ENCODE measurements around the gene RAB40C. TPM values are rescaled to one million over a fixed set of nuclear protein-coding genes. Genes with fewer than 3 reads are reported as not detected.

RAB40C gene
- total and polyA plus RNA-seq, 4 donors = 9.5 to 40.7 (median 18.7) TPM

- Histone ChIP-seq H3K9me3 (ENCODE audit: control insufficient read depth, low read length) (no peaks in the 10 kb centered on the region), H3K27ac (ENCODE audit: low read depth in 1 of 2, low read length in 2 of 2) (peak within 1 kb of the TSS in 1 of 2 donors; percentile 53), H3K36me3 (ENCODE audit: control insufficient read depth in 1 of 2, insufficient read depth in 2 of 2, low read length in 1 of 2) (no peaks in the 10 kb centered on the region), H3K4me1 (ENCODE audit: control insufficient read depth in 1 of 2, insufficient read depth in 2 of 2, low read length in 2 of 2) (no peaks in the 10 kb centered on the region), H3K27me3 (ENCODE audit: control insufficient read depth in 1 of 2, insufficient read depth in 2 of 2, low read length in 1 of 2) (no peaks in the 10 kb centered on the region), H3K4me3 (ENCODE audit: low read length in 2 of 2) (peak within 1 kb of the TSS; percentile 64 to 68)
- ATAC-seq (ENCODE audit: low FRiP score) (peak; percentile 93), DNase-seq (peak; percentile 96 to 98)
- WGBS, 2 donors = 1% methylated on average over 87 to 91 of the region's 91 CpGs
- intact Hi-C loops (cut with DNase I) = no loop called here
Observed at GRCh38 chr16:648781-649589, 59.1 kb downstream of the RAB40C start, which contains the start of gene WDR90. WDR90 (plus strand) TSS chr16:649365; CDS start chr16:649417, 52 bp downstream.

- DNase-seq (no peak), ATAC-seq (ENCODE audit: low FRiP score) (no peak)
- WGBS, 2 donors = 1 to 2% methylated on average over 31 to 44 of the region's 44 CpGs
- H3K9me3 ChIP-seq (ENCODE audit: control insufficient read depth, low read length) = no peaks in the 10 kb centered on the region
- peak overlapping the region; percentile 29 to 68 for H3K4me3 ChIP-seq (ENCODE audit: low read length in 2 of 2)
- no peaks in the 10 kb centered on the region for H3K4me1 ChIP-seq (ENCODE audit: control insufficient read depth in 1 of 2, insufficient read depth in 2 of 2, low read length in 2 of 2)
- no peaks in the 10 kb centered on the region for H3K36me3 ChIP-seq (ENCODE audit: control insufficient read depth in 1 of 2, insufficient read depth in 2 of 2, low read length in 1 of 2)
- intact Hi-C loops (cut with DNase I) = no loop called here
- no peaks in the 10 kb centered on the region for H3K27me3 ChIP-seq (ENCODE audit: control insufficient read depth in 1 of 2, insufficient read depth in 2 of 2, low read length in 1 of 2)
- H3K27ac ChIP-seq (ENCODE audit: low read depth in 1 of 2, low read length in 2 of 2) = no peak overlapping the region
Observed at GRCh38 chr16:649631-650030, 59.8 kb downstream of the RAB40C start.

- H3K36me3 ChIP-seq (ENCODE audit: control insufficient read depth in 1 of 2, insufficient read depth in 2 of 2, low read length in 1 of 2) = no peaks in the 10 kb centered on the region
- ATAC-seq (ENCODE audit: low FRiP score) (no peak), DNase-seq (no peak)
- no peaks in the 10 kb centered on the region for H3K4me1 ChIP-seq (ENCODE audit: control insufficient read depth in 1 of 2, insufficient read depth in 2 of 2, low read length in 2 of 2)
- no peaks in the 10 kb centered on the region for H3K9me3 ChIP-seq (ENCODE audit: control insufficient read depth, low read length)
- H3K27ac ChIP-seq (ENCODE audit: low read depth in 1 of 2, low read length in 2 of 2) = no peak overlapping the region
- H3K27me3 ChIP-seq (ENCODE audit: control insufficient read depth in 1 of 2, insufficient read depth in 2 of 2, low read length in 1 of 2) = no peaks in the 10 kb centered on the region
- H3K4me3 ChIP-seq (ENCODE audit: low read length in 2 of 2) = no peak overlapping the region
- 87 to 91% methylated on average over 22 of the region's 22 CpGs for WGBS, 2 donors
- intact Hi-C loops (cut with DNase I) = no loop called here
Observed at GRCh38 chr16:651844-652243, 62.0 kb downstream of the RAB40C start.

GRCh38 chr16:652454-653305, 62.8 kb downstream of the RAB40C start:
- 84 to 86% methylated on average over 28 of the region's 28 CpGs for WGBS, 2 donors

GRCh38 chr16:654034-654433, 64.2 kb downstream of the RAB40C start:
- DNase-seq = no peak
- no peaks in the 10 kb centered on the region for H3K27me3 ChIP-seq (ENCODE audit: control insufficient read depth in 1 of 2, insufficient read depth in 2 of 2, low read length in 1 of 2)
- H3K9me3 ChIP-seq (ENCODE audit: control insufficient read depth, low read length) = no peaks in the 10 kb centered on the region
- WGBS, 2 donors = 86 to 93% methylated on average over 12 of the region's 12 CpGs
- H3K4me3 ChIP-seq (ENCODE audit: low read length in 2 of 2) = no peak overlapping the region
- H3K36me3 ChIP-seq (ENCODE audit: control insufficient read depth in 1 of 2, insufficient read depth in 2 of 2, low read length in 1 of 2) = no peaks in the 10 kb centered on the region
- no peak overlapping the region for H3K27ac ChIP-seq (ENCODE audit: low read depth in 1 of 2, low read length in 2 of 2)
- H3K4me1 ChIP-seq (ENCODE audit: control insufficient read depth in 1 of 2, insufficient read depth in 2 of 2, low read length in 2 of 2) = no peaks in the 10 kb centered on the region
- intact Hi-C loops (cut with DNase I) = no loop called here
- ATAC-seq (ENCODE audit: low FRiP score) = no peak

More at GRCh38 chr16:652454-653305, 62.8 kb downstream of the RAB40C start:
- ATAC-seq (ENCODE audit: low FRiP score) (no peak), DNase-seq (no peak)
- H3K4me1 ChIP-seq (ENCODE audit: control insufficient read depth in 1 of 2, insufficient read depth in 2 of 2, low read length in 2 of 2) = no peaks in the 10 kb centered on the region
- no peak overlapping the region for H3K27ac ChIP-seq (ENCODE audit: low read depth in 1 of 2, low read length in 2 of 2)
- H3K9me3 ChIP-seq (ENCODE audit: control insufficient read depth, low read length) = no peaks in the 10 kb centered on the region
- no peaks in the 10 kb centered on the region for H3K36me3 ChIP-seq (ENCODE audit: control insufficient read depth in 1 of 2, insufficient read depth in 2 of 2, low read length in 1 of 2)
- intact Hi-C loops (cut with DNase I) = no loop called here
- H3K4me3 ChIP-seq (ENCODE audit: low read length in 2 of 2) = no peak overlapping the region
- no peaks in the 10 kb centered on the region for H3K27me3 ChIP-seq (ENCODE audit: control insufficient read depth in 1 of 2, insufficient read depth in 2 of 2, low read length in 1 of 2)

GRCh38 chr16:657487-657886, 67.6 kb downstream of the RAB40C start:
- no peak overlapping the region for H3K4me3 ChIP-seq (ENCODE audit: low read length in 2 of 2)
- WGBS, 2 donors = 94 to 95% methylated on average over 20 to 22 of the region's 22 CpGs
- intact Hi-C loops (cut with DNase I) = no loop called here
- no peaks in the 10 kb centered on the region for H3K36me3 ChIP-seq (ENCODE audit: control insufficient read depth in 1 of 2, insufficient read depth in 2 of 2, low read length in 1 of 2)
- H3K27ac ChIP-seq (ENCODE audit: low read depth in 1 of 2, low read length in 2 of 2) = no peak overlapping the region
- no peaks in the 10 kb centered on the region for H3K9me3 ChIP-seq (ENCODE audit: control insufficient read depth, low read length)
- no peak for ATAC-seq (ENCODE audit: low FRiP score)
- DNase-seq = no peak
- H3K4me1 ChIP-seq (ENCODE audit: control insufficient read depth in 1 of 2, insufficient read depth in 2 of 2, low read length in 2 of 2) = no peaks in the 10 kb centered on the region
- no peaks in the 10 kb centered on the region for H3K27me3 ChIP-seq (ENCODE audit: control insufficient read depth in 1 of 2, insufficient read depth in 2 of 2, low read length in 1 of 2)

GRCh38 chr16:658679-659571, 69.1 kb downstream of the RAB40C start:
- Histone ChIP-seq H3K4me1 (ENCODE audit: control insufficient read depth in 1 of 2, insufficient read depth in 2 of 2, low read length in 2 of 2) (no peaks in the 10 kb centered on the region), H3K27ac (ENCODE audit: low read depth in 1 of 2, low read length in 2 of 2) (no peak overlapping the region), H3K9me3 (ENCODE audit: control insufficient read depth, low read length) (no peaks in the 10 kb centered on the region), H3K36me3 (ENCODE audit: control insufficient read depth in 1 of 2, insufficient read depth in 2 of 2, low read length in 1 of 2) (no peaks in the 10 kb centered on the region), H3K27me3 (ENCODE audit: control insufficient read depth in 1 of 2, insufficient read depth in 2 of 2, low read length in 1 of 2) (no peaks in the 10 kb centered on the region), H3K4me3 (ENCODE audit: low read length in 2 of 2) (no peak overlapping the region)
- no peak for DNase-seq
- intact Hi-C loops (cut with DNase I) = no loop called here
- WGBS, 2 donors = 91 to 92% methylated on average over 30 to 35 of the region's 35 CpGs
- no peak for ATAC-seq (ENCODE audit: low FRiP score)

- 89 to 90% methylated on average over 20 of the region's 20 CpGs for WGBS, 2 donors
- no peak for DNase-seq
- Histone ChIP-seq H3K4me1 (ENCODE audit: control insufficient read depth in 1 of 2, insufficient read depth in 2 of 2, low read length in 2 of 2) (no peaks in the 10 kb centered on the region), H3K27me3 (ENCODE audit: control insufficient read depth in 1 of 2, insufficient read depth in 2 of 2, low read length in 1 of 2) (no peaks in the 10 kb centered on the region), H3K9me3 (ENCODE audit: control insufficient read depth, low read length) (no peaks in the 10 kb centered on the region), H3K4me3 (ENCODE audit: low read length in 2 of 2) (no peak overlapping the region), H3K27ac (ENCODE audit: low read depth in 1 of 2, low read length in 2 of 2) (no peak overlapping the region), H3K36me3 (ENCODE audit: control insufficient read depth in 1 of 2, insufficient read depth in 2 of 2, low read length in 1 of 2) (no peaks in the 10 kb centered on the region)
- ATAC-seq (ENCODE audit: low FRiP score) = no peak
- intact Hi-C loops (cut with DNase I) = loop anchor here in 1 of 2 donors (10.0 kb wide), 1 partner anchor 265 kb away; the partner anchor contains the start of gene NME4
Observed at GRCh38 chr16:659618-660017, 69.8 kb downstream of the RAB40C start.
